ENCODE data around the gene TOLLIP.

Gene TOLLIP

DNA sequence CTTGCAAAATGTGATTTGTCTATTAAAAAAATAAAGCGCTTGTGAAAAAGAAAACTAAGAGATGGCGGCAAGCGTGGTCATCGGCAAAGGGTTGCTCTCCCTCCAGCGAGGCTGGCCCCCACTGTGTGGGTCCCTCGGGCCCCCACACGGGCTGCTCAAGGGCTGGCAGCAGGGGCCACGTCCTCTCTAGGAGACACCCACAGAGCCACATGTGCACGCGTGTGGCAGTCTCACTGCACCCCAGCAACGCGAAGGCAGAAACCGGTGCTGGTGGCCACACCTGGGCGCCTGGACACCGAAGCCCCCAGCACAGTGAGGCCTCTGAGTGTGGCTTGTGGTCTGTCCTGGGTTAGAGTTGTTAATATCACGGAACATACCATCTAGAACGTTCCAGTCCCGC lies 34.4 kb downstream of the TOLLIP start:
- Histone ChIP-seq H3K4me1 (ENCODE audit: insufficient read depth, low read length, severe bottlenecking) (no peaks in the 10 kb centered on the region), H3K9ac (ENCODE audit: low read length) (no peak overlapping the region), H4K20me1 (ENCODE audit: insufficient read depth, low read length) (no peaks in the 10 kb centered on the region), H3K27me3 (ENCODE audit: insufficient read depth, low read length) (no peaks in the 10 kb centered on the region), H3F3A (ENCODE audit: insufficient read depth, low read length) (no peaks in the 10 kb centered on the region), H3K27ac (ENCODE audit: low read depth, low read length, poor library complexity, severe bottlenecking) (no peak overlapping the region), H3K79me2 (ENCODE audit: insufficient read depth, low read length) (no peaks in the 10 kb centered on the region), H3K9me2 (ENCODE audit: low read depth, low read length) (no peaks in the 10 kb centered on the region), H2AFZ (ENCODE audit: low read length) (no peak overlapping the region), H3K4me2 (ENCODE audit: low read length) (no peak overlapping the region), H3K4me3 (ENCODE audit: low read depth, low read length, poor library complexity, severe bottlenecking) (no peak overlapping the region), H3K9me3 (ENCODE audit: low read length) (no peaks in the 10 kb centered on the region), H3K36me3 (ENCODE audit: insufficient read depth, low read length) (peaks cover 10% of the 10 kb centered on the region; the same call in 1 of the 2 replicates)
- TF ChIP-seq, protein P1, sequence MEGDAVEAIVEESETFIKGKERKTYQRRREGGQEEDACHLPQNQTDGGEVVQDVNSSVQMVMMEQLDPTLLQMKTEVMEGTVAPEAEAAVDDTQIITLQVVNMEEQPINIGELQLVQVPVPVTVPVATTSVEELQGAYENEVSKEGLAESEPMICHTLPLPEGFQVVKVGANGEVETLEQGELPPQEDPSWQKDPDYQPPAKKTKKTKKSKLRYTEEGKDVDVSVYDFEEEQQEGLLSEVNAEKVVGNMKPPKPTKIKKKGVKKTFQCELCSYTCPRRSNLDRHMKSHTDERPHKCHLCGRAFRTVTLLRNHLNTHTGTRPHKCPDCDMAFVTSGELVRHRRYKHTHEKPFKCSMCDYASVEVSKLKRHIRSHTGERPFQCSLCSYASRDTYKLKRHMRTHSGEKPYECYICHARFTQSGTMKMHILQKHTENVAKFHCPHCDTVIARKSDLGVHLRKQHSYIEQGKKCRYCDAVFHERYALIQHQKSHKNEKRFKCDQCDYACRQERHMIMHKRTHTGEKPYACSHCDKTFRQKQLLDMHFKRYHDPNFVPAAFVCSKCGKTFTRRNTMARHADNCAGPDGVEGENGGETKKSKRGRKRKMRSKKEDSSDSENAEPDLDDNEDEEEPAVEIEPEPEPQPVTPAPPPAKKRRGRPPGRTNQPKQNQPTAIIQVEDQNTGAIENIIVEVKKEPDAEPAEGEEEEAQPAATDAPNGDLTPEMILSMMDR (IDR thresholded peaks at IDR 0.05; ENCODE audit: low read length) = no peak
- TF ChIP-seq EZH2 (IDR thresholded peaks at IDR 0.05; ENCODE audit: borderline replicate concordance, low read length) = no peak

DNA sequence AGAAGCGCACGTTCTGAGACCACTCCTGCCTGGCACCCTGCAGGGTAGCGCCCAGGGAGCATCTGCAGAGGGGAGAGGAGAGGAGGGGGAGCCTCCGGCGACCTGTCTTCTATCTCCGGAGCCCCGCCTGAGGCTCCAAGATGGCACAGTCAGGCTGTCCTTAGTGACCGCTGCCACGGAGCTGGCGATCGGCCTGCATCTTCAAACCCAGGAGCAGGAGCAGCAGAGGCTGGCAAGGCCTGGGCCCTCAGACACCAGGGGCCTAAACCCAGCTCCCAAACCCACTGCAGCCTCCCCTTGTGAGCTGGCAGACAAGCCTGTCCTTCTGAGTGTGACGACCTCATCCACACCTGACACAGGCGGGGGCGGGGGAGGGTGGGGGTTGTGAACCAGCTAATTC lies 34.9 kb downstream of the TOLLIP start:
- Histone ChIP-seq H3K9ac (ENCODE audit: low read length) (no peak overlapping the region), H3K4me1 (ENCODE audit: insufficient read depth, low read length, severe bottlenecking) (no peaks in the 10 kb centered on the region), H3F3A (ENCODE audit: insufficient read depth, low read length) (no peaks in the 10 kb centered on the region), H3K27me3 (ENCODE audit: insufficient read depth, low read length) (no peaks in the 10 kb centered on the region), H3K9me2 (ENCODE audit: low read depth, low read length) (no peaks in the 10 kb centered on the region), H4K20me1 (ENCODE audit: insufficient read depth, low read length) (no peaks in the 10 kb centered on the region), H3K79me2 (ENCODE audit: insufficient read depth, low read length) (no peaks in the 10 kb centered on the region), H3K27ac (ENCODE audit: low read depth, low read length, poor library complexity, severe bottlenecking) (no peak overlapping the region), H3K4me3 (ENCODE audit: low read depth, low read length, poor library complexity, severe bottlenecking) (no peak overlapping the region), H3K36me3 (ENCODE audit: insufficient read depth, low read length) (peaks cover 10% of the 10 kb centered on the region; the same call in 1 of the 2 replicates), H3K9me3 (ENCODE audit: low read length) (no peaks in the 10 kb centered on the region), H2AFZ (ENCODE audit: low read length) (no peak overlapping the region), H3K4me2 (ENCODE audit: low read length) (no peak overlapping the region)
- TF ChIP-seq, protein P1 (IDR thresholded peaks at IDR 0.05; ENCODE audit: low read length) = no peak
- no peak for TF ChIP-seq EZH2 (IDR thresholded peaks at IDR 0.05; ENCODE audit: borderline replicate concordance, low read length)

DNA sequence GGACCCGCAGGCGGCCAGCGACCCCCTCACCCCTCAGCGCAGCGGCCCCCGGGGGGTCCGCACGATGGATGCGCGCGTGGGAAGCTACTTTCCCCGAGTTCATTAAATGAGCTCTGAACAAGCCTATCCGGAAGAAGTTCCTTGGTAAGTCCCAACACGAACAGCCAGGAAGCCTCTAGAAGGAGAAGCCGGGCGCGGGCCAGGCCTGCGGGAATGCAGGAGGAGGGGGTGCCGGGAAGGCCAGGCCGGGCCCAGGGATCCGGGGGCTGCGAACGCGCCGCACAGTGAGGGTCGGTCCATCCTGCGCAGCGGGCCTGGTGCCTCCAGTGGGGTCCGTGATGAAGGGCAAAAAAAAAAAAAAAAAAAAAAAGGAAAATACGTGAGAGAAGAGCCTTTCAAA lies 36.9 kb downstream of the TOLLIP start:
- no peak overlapping the region for H3K9ac ChIP-seq (ENCODE audit: low read length)
- no peak overlapping the region for H2AFZ ChIP-seq (ENCODE audit: low read length)
- no peak overlapping the region for H3K4me2 ChIP-seq (ENCODE audit: low read length)
- no peak for TF ChIP-seq EZH2 (IDR thresholded peaks at IDR 0.05; ENCODE audit: borderline replicate concordance, low read length)
- TF ChIP-seq, protein P1 (IDR thresholded peaks at IDR 0.05; ENCODE audit: low read length) = no peak
- H3K27ac ChIP-seq (ENCODE audit: low read depth, low read length, poor library complexity, severe bottlenecking) = no peak overlapping the region
- H3K4me1 ChIP-seq (ENCODE audit: insufficient read depth, low read length, severe bottlenecking) = no peaks in the 10 kb centered on the region
- no peaks in the 10 kb centered on the region for H3K27me3 ChIP-seq (ENCODE audit: insufficient read depth, low read length)
- H3K4me3 ChIP-seq (ENCODE audit: low read depth, low read length, poor library complexity, severe bottlenecking) = no peak overlapping the region
- no peaks in the 10 kb centered on the region for H4K20me1 ChIP-seq (ENCODE audit: insufficient read depth, low read length)
- H3K79me2 ChIP-seq (ENCODE audit: insufficient read depth, low read length) = no peaks in the 10 kb centered on the region
- H3F3A ChIP-seq (ENCODE audit: insufficient read depth, low read length) = no peaks in the 10 kb centered on the region
- H3K36me3 ChIP-seq (ENCODE audit: insufficient read depth, low read length) = peaks cover 10% of the 10 kb centered on the region; the same call in 1 of the 2 replicates
- no peaks in the 10 kb centered on the region for H3K9me2 ChIP-seq (ENCODE audit: low read depth, low read length)
- H3K9me3 ChIP-seq (ENCODE audit: low read length) = no peaks in the 10 kb centered on the region

Measured in OCI-LY1 (cell line).